Stimulated activated CD4-positive, alpha-beta T cell treated with anti-CD3 and anti-CD28 coated beads, Interleukin-1b, Interleukin-23, amount 100 ng/mL, for 24 hours (primary cell): ENCODE data around the gene ASCC3.

Source experiments
- DNase-seq, 4 experiments: peaks; one replicate each; pipeline ENCODE4 v3.0.0-alpha.2; 2020; ENCODE audit warnings: low read depth in 4 of 4, low spot score in 1 of 4

The ASCC3 gene

DNA sequence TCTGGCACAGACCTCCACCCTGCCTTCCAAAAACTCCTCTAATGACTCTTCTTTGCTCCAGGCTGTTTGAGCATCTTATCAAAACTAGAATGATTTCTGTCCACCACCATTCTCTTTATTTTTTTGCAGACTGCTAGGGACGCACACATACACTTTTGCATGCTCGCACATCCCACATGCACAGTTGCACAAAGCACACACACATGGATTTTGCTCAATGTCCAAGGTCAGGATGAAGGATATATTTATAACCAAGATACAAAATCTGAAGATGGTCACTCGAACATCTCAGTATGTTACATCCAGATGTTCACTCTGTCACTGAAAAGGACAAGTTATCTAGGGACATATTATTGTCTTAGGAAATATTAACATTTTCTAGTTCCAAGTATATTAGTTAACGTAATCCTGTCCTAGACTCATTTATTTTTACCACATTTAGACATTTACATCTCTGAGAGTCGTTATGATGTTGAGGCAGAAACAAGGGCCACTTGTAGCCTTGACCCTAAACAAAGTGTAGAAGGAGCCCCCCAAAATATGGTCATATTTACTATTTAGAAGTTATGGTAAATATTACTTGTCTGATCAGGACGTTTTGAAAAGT is 413.0 kb downstream of the ASCC3 start:
- DNase-seq: no peak

DNA sequence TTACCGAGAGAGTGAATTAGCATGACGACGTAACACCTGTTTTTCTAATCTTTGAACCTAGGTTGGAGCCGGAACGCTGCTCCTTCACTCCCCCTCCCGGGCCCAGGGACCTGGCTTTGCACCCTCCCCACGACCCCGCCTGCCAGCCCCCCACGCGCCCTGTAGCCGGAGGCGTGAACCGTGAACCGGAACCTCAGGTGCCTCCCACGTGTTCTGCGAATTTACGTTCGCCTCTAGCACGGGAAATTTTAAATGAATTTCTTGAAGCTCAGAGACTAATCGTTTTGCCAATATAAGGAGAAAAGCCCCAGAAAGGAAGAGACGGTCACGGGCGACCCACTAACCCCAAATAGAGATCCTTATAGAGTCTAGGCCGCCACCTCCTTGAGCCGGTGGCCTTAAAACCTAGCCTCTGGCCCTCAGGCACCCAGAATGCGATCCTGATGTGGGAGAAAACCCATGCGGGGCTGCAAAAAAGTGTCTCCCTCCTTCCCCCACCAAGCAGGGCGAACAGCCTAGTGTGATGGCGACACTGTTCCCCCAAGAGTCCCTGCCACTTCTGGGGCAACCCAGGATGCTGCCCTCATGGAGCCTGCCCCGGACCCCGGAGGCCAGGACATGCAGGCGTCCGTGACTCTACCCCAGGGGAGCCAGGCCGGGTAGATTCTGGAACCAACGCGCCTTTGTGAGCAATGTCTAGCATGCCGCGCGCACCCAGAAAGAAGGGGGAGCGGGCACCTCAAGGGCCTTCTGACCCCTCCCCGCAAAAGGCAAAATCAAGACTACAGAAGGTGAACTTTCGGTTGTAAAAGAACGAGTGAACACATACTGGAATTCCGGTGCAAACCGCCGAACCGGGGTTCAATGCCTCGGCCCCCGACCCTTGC is 413.8 kb downstream of the ASCC3 start:
- no peak for DNase-seq

DNA sequence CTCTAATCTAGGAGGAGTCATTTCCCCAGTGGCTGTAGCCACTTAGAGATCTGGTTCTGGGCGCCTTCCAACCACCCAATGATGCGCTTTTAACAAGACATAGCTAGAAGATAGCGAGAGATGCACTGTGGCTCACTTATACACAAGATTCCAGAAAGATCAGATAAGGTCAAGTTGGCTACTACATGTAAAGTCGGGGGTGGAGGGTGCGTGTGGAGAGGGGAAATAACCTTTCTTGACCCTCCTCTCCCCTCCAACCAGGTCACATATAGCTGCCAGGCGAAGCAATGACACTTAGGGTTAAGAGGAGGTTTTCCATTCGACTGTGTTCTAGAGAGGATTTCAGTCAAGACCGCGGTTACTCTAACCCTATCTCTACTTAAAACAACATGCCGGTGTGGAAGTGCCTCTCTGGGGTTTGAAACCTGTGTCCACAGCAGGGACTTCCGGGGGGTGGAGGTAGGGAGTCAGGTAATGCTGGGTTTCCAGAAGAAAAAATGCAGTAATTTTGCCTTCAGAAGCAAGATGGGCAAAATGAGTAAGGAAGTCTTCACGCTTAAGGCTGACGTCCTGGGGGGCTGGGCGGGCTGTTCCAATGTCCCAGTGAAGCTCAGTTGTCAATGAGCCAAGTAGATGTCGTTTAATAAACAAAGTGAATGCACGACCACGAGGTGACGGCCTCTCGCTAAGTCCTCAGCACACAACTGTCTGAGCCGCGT is 414.6 kb downstream of the ASCC3 start:
- no peak for DNase-seq

GRCh38 chr6:100465701-100466409 is 415.3 kb downstream of the ASCC3 start:
- DNase-seq: no peak

GRCh38 chr6:100464903-100465700 is 416.0 kb downstream of the ASCC3 start, which contains the start of gene SIM1:
TSS of gene SIM1 (minus strand) at chr6:100464921. CDS start at chr6:100463468, 1,453 bp downstream.
- DNase-seq: no peak

GRCh38 chr6:100464162-100464851 is 416.8 kb downstream of the ASCC3 start:
- no peak for DNase-seq

DNA sequence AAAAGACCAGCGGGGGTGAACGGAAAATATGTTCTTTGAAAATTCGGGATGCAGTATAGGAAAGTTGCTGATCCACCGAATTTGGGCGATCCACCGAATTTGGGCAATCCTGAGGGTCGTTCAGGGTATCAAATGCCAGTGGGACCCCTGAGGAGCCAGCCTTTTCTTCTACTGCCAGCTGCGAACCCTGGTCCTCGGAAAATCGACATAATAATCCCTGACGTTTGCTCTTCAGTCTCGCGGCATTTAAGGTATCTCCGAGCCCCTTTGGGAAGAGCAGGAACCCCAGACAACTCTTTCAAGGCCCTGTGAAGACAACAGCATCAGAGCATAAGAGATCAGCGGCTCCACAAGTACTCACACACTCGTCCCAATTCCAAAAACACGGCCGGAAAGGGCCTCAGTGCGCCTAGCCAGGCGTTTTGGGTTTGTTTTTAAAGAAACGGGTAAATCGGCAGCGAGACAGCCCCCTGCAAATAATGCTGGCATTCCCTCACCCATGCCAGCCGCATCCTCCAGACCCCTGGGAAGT is 417.4 kb downstream of the ASCC3 start:
- no peak for DNase-seq

GRCh38 chr6:100462706-100463629 is 418.2 kb downstream of the ASCC3 start:
- DNase-seq: no peak

DNA sequence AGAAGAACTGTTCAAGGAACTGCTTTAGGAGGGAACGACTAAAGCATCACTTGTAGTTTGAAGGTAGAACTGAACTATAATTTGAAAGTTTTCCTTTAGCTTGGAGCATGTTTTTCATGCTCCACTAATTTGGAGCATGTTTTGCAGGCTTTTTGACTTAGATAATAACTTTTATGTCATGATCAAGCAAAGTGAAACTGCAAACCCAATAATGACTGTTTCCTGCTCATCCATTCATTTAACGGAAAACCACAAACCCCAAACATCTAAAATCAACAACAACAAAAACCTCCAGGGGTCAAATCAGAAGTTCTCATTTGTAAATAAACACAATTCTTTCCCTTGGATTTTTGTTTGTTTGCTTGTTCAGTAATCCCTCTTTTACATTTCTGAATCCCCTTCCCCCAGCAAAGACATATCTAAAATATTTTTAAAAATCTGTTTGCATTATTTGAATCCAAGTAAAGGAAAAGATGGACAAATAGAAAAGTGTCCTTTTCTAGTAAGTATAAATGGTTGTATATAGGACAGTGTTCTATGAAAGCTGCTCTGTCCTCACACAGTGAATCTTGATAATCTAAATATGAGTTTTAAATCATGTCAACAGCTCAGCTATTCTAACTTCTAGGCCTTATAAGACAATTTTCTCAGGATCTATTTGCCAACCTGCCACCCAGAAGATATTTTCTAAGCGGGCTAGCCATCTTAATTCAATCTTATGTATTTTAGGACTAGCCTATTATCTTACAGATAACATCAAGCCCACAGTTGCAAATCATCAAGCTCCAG is 419.0 kb downstream of the ASCC3 start:
- DNase-seq: no peak

DNA sequence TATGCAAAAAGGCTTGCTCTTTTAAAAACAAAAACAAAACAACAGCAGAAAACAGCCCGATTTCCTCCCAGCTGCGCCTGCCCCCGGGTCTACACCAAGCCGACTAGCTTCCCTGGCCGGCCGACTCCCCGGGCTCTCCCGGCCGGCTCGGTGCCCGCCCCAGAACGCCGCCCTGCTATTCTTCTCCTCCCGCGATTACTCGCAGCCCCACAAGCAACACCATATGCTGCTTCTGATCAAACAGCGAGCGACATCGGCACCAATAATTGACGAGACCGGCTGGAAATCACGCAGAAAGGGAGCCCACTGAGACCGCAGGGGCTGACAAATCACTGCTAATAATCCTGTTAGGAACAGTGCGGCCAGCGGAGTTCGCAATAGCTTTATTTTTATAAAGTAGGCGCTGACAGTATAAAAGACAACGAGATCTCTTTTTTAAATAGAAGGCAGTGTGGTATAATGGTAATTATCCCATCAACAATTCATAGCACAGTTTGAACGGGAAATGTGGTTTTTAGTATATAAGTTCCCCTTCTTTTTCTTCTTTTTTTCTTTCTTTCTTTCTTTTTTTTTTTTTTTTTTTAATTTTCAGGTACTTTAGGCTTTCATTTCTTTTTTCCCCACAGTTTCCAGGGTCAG is 419.7 kb downstream of the ASCC3 start:
- DNase-seq: no peak

DNA sequence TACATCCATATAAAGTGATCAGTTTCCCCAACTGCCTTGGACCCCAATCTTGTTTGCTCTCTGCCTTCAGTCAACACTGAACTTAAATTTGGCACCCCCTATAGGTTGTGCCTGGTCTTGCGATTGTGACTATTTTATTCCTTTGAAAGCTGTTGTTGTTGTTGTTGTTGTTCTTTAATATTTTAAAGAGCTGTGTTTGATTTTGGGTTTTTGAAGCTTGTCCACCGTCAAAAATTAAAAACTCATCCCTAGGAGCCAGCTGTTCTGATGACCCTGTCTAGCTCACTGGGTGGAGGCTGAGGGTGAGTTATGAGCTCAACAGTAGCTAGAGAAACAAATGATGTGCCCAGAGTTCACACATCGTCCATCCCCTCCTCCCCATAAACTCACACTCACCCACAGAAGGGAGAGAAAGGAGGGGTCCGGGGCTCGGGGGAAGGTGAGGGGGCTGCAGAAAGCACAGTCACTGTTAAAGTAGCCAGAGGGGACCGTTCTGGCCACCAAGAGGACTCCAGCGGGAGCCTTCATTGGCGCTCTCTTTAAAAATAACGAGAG is 420.4 kb downstream of the ASCC3 start:
- DNase-seq: no peak

DNA sequence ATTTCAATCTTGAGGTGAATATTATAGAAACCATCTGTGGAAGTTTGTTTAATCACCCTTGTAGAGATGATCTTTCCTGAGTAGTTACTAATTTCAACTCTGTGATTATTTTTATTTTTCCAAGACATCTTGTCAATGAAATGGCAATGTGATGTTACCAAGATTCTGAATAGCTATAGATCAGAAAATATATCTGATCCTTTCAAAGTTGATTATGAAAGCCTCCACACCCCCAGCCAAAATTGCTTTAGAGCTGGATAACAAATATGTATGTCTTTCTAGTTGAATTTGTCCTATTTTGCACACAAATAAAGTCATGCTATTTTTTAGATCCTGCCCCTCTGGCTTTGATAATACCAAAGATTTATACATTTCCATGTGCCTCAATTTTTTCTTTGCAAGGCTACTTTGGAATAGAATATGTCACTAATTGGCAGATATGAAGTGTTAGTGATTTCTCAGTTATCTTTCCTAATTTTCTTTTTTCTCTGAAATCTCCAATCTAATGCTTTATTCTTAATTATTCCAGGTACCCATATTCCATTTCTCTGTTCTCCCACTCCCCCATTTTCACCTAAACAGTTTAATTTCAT is 421.4 kb downstream of the ASCC3 start:
- no peak for DNase-seq

GRCh38 chr6:100458841-100459591 is 422.1 kb downstream of the ASCC3 start:
- no peak for DNase-seq
